Right lobe of liver (tissue), 4 donors: ENCODE data around the gene PHEX.

Source experiments
- POLR2A ChIP-seq: fragments of 450-650 bp; IDR thresholded peaks from one replicate; pipeline ENCODE4 v1.6.1; 2017; ENCODE audit warnings: antibody characterized with exemption, mild to moderate bottlenecking
- TF ChIP-seq, protein P1 (sequence below), 4 donors: fragments of 200-600 bp in 3 of 4; fragments of 450-650 bp in 1 of 4; IDR thresholded peaks; one replicate each; pipeline versions ENCODE4 v1.5.1 to v1.8.0; 2016 to 2022; ENCODE audit warnings: antibody characterized with exemption in 4 of 4, mild to moderate bottlenecking in 2 of 4
- donor health status: DM: no; HTN: no; CAD: no.
- donor health status: DM: no; HTN: no; CAD: no.
- donor health status: DM: no; HTN: yes; CAD: no.

DNA sequence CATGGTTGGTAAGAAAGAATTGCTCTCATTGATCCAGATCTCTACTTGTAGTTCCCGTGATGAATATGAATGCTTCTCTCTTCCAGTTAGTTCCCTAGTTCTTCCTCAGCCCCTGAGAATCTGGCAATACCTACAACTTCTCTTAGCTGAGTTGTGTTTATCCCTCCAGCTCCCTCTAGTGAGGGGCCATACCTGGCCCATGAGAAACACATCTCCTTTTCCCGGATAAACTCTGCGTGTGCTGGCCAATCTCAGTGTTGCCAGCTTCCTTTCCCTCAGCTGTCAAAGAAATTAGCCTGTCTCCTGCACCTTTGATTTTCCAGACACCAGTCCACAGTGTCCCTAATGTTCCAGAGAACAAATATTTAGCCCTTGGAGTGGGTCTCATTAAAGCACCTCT lies 246.2 kb downstream of the PHEX start:
- TF ChIP-seq, protein P1, sequence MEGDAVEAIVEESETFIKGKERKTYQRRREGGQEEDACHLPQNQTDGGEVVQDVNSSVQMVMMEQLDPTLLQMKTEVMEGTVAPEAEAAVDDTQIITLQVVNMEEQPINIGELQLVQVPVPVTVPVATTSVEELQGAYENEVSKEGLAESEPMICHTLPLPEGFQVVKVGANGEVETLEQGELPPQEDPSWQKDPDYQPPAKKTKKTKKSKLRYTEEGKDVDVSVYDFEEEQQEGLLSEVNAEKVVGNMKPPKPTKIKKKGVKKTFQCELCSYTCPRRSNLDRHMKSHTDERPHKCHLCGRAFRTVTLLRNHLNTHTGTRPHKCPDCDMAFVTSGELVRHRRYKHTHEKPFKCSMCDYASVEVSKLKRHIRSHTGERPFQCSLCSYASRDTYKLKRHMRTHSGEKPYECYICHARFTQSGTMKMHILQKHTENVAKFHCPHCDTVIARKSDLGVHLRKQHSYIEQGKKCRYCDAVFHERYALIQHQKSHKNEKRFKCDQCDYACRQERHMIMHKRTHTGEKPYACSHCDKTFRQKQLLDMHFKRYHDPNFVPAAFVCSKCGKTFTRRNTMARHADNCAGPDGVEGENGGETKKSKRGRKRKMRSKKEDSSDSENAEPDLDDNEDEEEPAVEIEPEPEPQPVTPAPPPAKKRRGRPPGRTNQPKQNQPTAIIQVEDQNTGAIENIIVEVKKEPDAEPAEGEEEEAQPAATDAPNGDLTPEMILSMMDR (IDR thresholded peaks at IDR 0.05): no peak
- no peak for TF ChIP-seq POLR2A
